ENCODE data around the gene SELENOT. TPM values are rescaled to one million over a fixed set of nuclear protein-coding genes. Genes with fewer than 3 reads are reported as not detected.

SELENOT gene
- total and polyA plus RNA-seq, 2 donors (not counting 1 experiment from before 2014, with no cell fraction given) = 76.7 to 143 TPM

- TF ChIP-seq CTCF (IDR thresholded peaks at IDR 0.05) (no peak), EZH2 (IDR thresholded peaks at IDR 0.05; ENCODE audit: borderline replicate concordance, insufficient read depth, low read depth, low read length, poor library complexity, severe bottlenecking) (no peak)
- Histone ChIP-seq H3K9me3 (ENCODE audit: control extremely low read depth in 1 of 3, control insufficient read depth in 2 of 3, insufficient read depth in 1 of 3, low read length in 2 of 3) (no peaks in the 10 kb centered on the region), H3K36me3 (replicated peaks in 1 of 2; ENCODE audit: control extremely low read depth in 1 of 2, control insufficient read depth in 1 of 2, extremely low read depth in 1 of 2, insufficient read depth in 2 of 2, low read length in 1 of 2) (peaks cover 1 to 43% of the 10 kb centered on the region in 2 experiments), H2AFZ (ENCODE audit: insufficient read depth, low read depth, low read length, poor library complexity, severe bottlenecking) (no peak overlapping the region), H3K9ac (ENCODE audit: low read length) (no peak overlapping the region), H3K27me3 (replicated peaks in 1 of 4; ENCODE audit: control extremely low read depth in 1 of 4, control insufficient read depth in 3 of 4, insufficient read depth in 4 of 4, low read length in 3 of 4) (no peaks in the 10 kb centered on the region), H4K20me1 (ENCODE audit: control insufficient read depth, insufficient read depth, low read length, poor library complexity, severe bottlenecking) (peaks cover 29% of the 10 kb centered on the region), H3K79me2 (ENCODE audit: control insufficient read depth, insufficient read depth, low read length) (peaks cover 37% of the 10 kb centered on the region), H3K4me3 (ENCODE audit: control extremely low read depth in 1 of 5, extremely low read depth in 1 of 5, insufficient read depth in 1 of 5, low read depth in 2 of 5, low read length in 4 of 5) (no peak overlapping the region), H3K27ac (ENCODE audit: low read length in 2 of 2) (no peak overlapping the region), H3K4me1 (ENCODE audit: control insufficient read depth in 2 of 2, insufficient read depth in 2 of 2, low read length in 2 of 2) (no peaks in the 10 kb centered on the region), H3K4me2 (replicated peaks; ENCODE audit: low read depth, low read length, poor library complexity, severe bottlenecking) (no peak overlapping the region)
- no peak for DNase-seq
- H3K9me3 Mint-ChIP-seq (ENCODE audit: insufficient read depth) = no peaks in the 10 kb centered on the region
- POLR2A ChIA-PET = no interaction called here
- H3K27me3 Mint-ChIP-seq = no peaks in the 10 kb centered on the region
- no peak for ATAC-seq (ENCODE audit: low read depth)
- H3K27ac Mint-ChIP-seq = no peak overlapping the region
- no peaks in the 10 kb centered on the region for H3K4me1 Mint-ChIP-seq
- WGBS (ENCODE audit: insufficient coverage) = no CpG with 5 or more reads among the region's 1 CpG
- CTCF ChIA-PET = no interaction called here
- no peak overlapping the region for H3K4me3 Mint-ChIP-seq
- intact Hi-C loops (cut with micrococcal nuclease) = no loop called here
These were observed 45.4 kb upstream of the SELENOT start for GRCh38 chr3:150557725-150558124.

- no peaks in the 10 kb centered on the region for H3K9me3 Mint-ChIP-seq (ENCODE audit: insufficient read depth)
- ChIA-PET CTCF (no interaction called here), POLR2A (no interaction called here)
- H3K27me3 ChIP-seq (replicated peaks in 1 of 4; ENCODE audit: control extremely low read depth in 1 of 4, control insufficient read depth in 3 of 4, insufficient read depth in 4 of 4, low read length in 3 of 4) = no peaks in the 10 kb centered on the region
- ATAC-seq (ENCODE audit: low read depth) (no peak), DNase-seq (no peak)
- H3K4me1 ChIP-seq (ENCODE audit: control insufficient read depth in 2 of 2, insufficient read depth in 2 of 2, low read length in 2 of 2) = no peaks in the 10 kb centered on the region
- no peak overlapping the region for H3K4me3 Mint-ChIP-seq
- WGBS (ENCODE audit: insufficient coverage) = no CpG with 5 or more reads among the region's 2 CpGs
- H4K20me1 ChIP-seq (ENCODE audit: control insufficient read depth, insufficient read depth, low read length, poor library complexity, severe bottlenecking) = peaks cover 5% of the 10 kb centered on the region
- H3K4me3 ChIP-seq (ENCODE audit: control extremely low read depth in 1 of 5, extremely low read depth in 1 of 5, insufficient read depth in 1 of 5, low read depth in 2 of 5, low read length in 4 of 5) = no peak overlapping the region
- no peak overlapping the region for H3K27ac Mint-ChIP-seq
- no peak overlapping the region for H3K4me2 ChIP-seq (replicated peaks; ENCODE audit: low read depth, low read length, poor library complexity, severe bottlenecking)
- no peak for TF ChIP-seq CTCF (IDR thresholded peaks at IDR 0.05)
- TF ChIP-seq EZH2 (IDR thresholded peaks at IDR 0.05; ENCODE audit: borderline replicate concordance, insufficient read depth, low read depth, low read length, poor library complexity, severe bottlenecking) = no peak
- peaks cover 4% of the 10 kb centered on the region for H3K79me2 ChIP-seq (ENCODE audit: control insufficient read depth, insufficient read depth, low read length)
- no peaks in the 10 kb centered on the region for H3K27me3 Mint-ChIP-seq
- intact Hi-C loops (cut with micrococcal nuclease) = no loop called here
- no peak overlapping the region for H2AFZ ChIP-seq (ENCODE audit: insufficient read depth, low read depth, low read length, poor library complexity, severe bottlenecking)
- H3K27ac ChIP-seq (ENCODE audit: low read length in 2 of 2) = no peak overlapping the region
- peaks cover 14 to 32% of the 10 kb centered on the region in 2 experiments for H3K36me3 ChIP-seq (replicated peaks in 1 of 2; ENCODE audit: control extremely low read depth in 1 of 2, control insufficient read depth in 1 of 2, extremely low read depth in 1 of 2, insufficient read depth in 2 of 2, low read length in 1 of 2)
- H3K9me3 ChIP-seq (ENCODE audit: control extremely low read depth in 1 of 3, control insufficient read depth in 2 of 3, insufficient read depth in 1 of 3, low read length in 2 of 3) = no peaks in the 10 kb centered on the region
- no peaks in the 10 kb centered on the region for H3K4me1 Mint-ChIP-seq
- no peak overlapping the region for H3K9ac ChIP-seq (ENCODE audit: low read length)
These were observed 38.9 kb upstream of the SELENOT start for GRCh38 chr3:150564243-150564642.
